Lung (tissue), 12 donors: ENCODE data around the gene SIAH1. TPM values are rescaled to one million over a fixed set of nuclear protein-coding genes. Genes with fewer than 3 reads are reported as not detected.

Source experiments
- ATAC-seq: fragments of 200-7000 bp; cut with Tn5 transposase; one replicate; pipeline ENCODE4 v1.9.1; 2020; ENCODE audit warnings: moderate number of reproducible peaks; ENCODE audit not compliant: insufficient read depth, low FRiP score
- DNase-seq, 3 donors: peaks; one replicate each; pipeline ENCODE4 v3.0.0-alpha.2; 2013 to 2017
- H3K27ac ChIP-seq, 2 donors: one replicate each; pipeline ENCODE4 v1.5.1; 2013; ENCODE audit warnings: mild to moderate bottlenecking in 2 of 2, moderate library complexity in 2 of 2, control low read depth in 1 of 2, inconsistent platforms in 1 of 2, low read depth in 1 of 2, low read length in 1 of 2
- H3K27me3 ChIP-seq, 3 donors: one replicate each; pipeline ENCODE4 v1.5.1; 2013; ENCODE audit warnings: low read length in 2 of 3; ENCODE audit not compliant: control insufficient read depth in 3 of 3, insufficient read depth in 3 of 3
- H3K36me3 ChIP-seq, 4 donors: one replicate each; pipeline ENCODE4 v1.5.1; 2013; ENCODE audit warnings: low read length in 4 of 4, mild to moderate bottlenecking in 1 of 4, moderate library complexity in 1 of 4; ENCODE audit not compliant: control insufficient read depth in 4 of 4, insufficient read depth in 4 of 4
- H3K4me1 ChIP-seq, 5 donors: one replicate each; pipeline ENCODE4 v1.5.1; 2013; ENCODE audit warnings: low read length in 5 of 5, mild to moderate bottlenecking in 2 of 5, moderate library complexity in 1 of 5; ENCODE audit not compliant: control insufficient read depth in 5 of 5, insufficient read depth in 5 of 5
- H3K4me3 ChIP-seq: one replicate; pipeline ENCODE4 v1.5.1; 2013; ENCODE audit warnings: mild to moderate bottlenecking, control low read depth, moderate library complexity
- H3K9ac ChIP-seq, 2 donors: one replicate each; pipeline ENCODE4 v1.5.1; 2013; ENCODE audit warnings: low read length in 2 of 2, control low read depth in 1 of 2; ENCODE audit not compliant: insufficient read depth in 1 of 2
- H3K9me3 ChIP-seq, 4 donors: one replicate each; pipeline ENCODE4 v1.5.1; 2013; ENCODE audit warnings: low read length in 3 of 4, mild to moderate bottlenecking in 1 of 4, moderate library complexity in 1 of 4; ENCODE audit not compliant: control insufficient read depth in 4 of 4, insufficient read depth in 3 of 4
- CTCF ChIP-seq: IDR thresholded peaks from 2 replicates; pipeline ENCODE4 v1.5.1; 2012; ENCODE audit warnings: mild to moderate bottlenecking; ENCODE audit errors: control extremely low read depth, extremely low read depth
- WGBS, 2 donors: extraction: QIAGEN DNeasy Blood & Tissue Kit; methylation state at CpG; one replicate each; pipeline ENCODE4 v1.1.7; 2013; 5-methylcytosine and 5-hydroxymethylcytosine counted together
- polyA plus RNA-seq, 2 donors: library from polyadenylated mRNA; stranded (reverse); fragments of 200-250 nt; gene quantifications; one replicate each; pipeline ENCODE4 v1.2.1, GENCODE V29; 2013
- total RNA-seq, 2 donors: library from RNA; depleted of rRNA in 1 of 2; stranded (reverse); fragments of >200 nt in 1 of 2; gene quantifications; one replicate each; pipeline ENCODE4 v1.2.1, GENCODE V29; 2014 to 2021
- donor health status: control.
- donor health status: control.
- donor health status: Bipolar disorder and iron deficiency.
- donor health status: healthy.
- donor health status: DM: yes; HTN: yes; CAD: no.

SIAH1 gene
- total and polyA plus RNA-seq, 4 donors, result 15.6 to 53.2 (median 19.2) TPM

GRCh38 chr16:48329138-48329537 lies 56.1 kb downstream of the SIAH1 start:
- Histone ChIP-seq H3K27me3 (no peaks in the 10 kb centered on the region), H3K4me3 (no peak overlapping the region), H3K9me3 (no peaks in the 10 kb centered on the region), H3K36me3 (peaks cover 0 to 5% (median 2%) of the 10 kb centered on the region in 4 donors), H3K9ac (no peak overlapping the region), H3K27ac (no peak overlapping the region), H3K4me1 (peaks cover 0 to 4% (median 0%) of the 10 kb centered on the region in 5 donors)
- no peak for TF ChIP-seq CTCF
- WGBS, 2 donors, result 77 to 95% methylated on average over 4 of the region's 4 CpGs
- DNase-seq, result no peak
- ATAC-seq, result no peak

- Histone ChIP-seq H3K9ac (no peak overlapping the region), H3K36me3 (peaks cover 0 to 4% (median 2%) of the 10 kb centered on the region in 4 donors), H3K27ac (no peak overlapping the region), H3K9me3 (no peaks in the 10 kb centered on the region), H3K4me3 (no peak overlapping the region), H3K27me3 (no peaks in the 10 kb centered on the region), H3K4me1 (peaks cover 0 to 7% (median 0%) of the 10 kb centered on the region in 5 donors)
- ATAC-seq (no peak), DNase-seq (no peak)
- WGBS, 2 donors, result 76 to 79% methylated on average over 4 of the region's 4 CpGs
- no peak for TF ChIP-seq CTCF
Observed at GRCh38 chr16:48326915-48327314, 58.3 kb downstream of the SIAH1 start.

GRCh38 chr16:48323783-48324775 lies 61.1 kb downstream of the SIAH1 start:
- no peak overlapping the region for H3K27ac ChIP-seq
- no peak for TF ChIP-seq CTCF
- H3K9ac ChIP-seq, result no peak overlapping the region

More at GRCh38 chr16:48323783-48324775, 61.1 kb downstream of the SIAH1 start:
- DNase-seq, result peak in 2 of 3 donors; percentile 6 to 49
- ATAC-seq, result no peak
- Histone ChIP-seq H3K4me3 (no peak overlapping the region), H3K36me3 (peaks cover 3 to 6% (median 5%) of the 10 kb centered on the region in 4 donors), H3K27me3 (no peaks in the 10 kb centered on the region), H3K9me3 (no peaks in the 10 kb centered on the region), H3K4me1 (peaks cover 0 to 7% (median 6%) of the 10 kb centered on the region in 5 donors)
- WGBS, 2 donors, result 74 to 82% methylated on average over 7 of the region's 7 CpGs
